HEK293T (cell line): ENCODE results near the gene NTN1.

Experiments
- CTCF ChIA-PET: fragments of 350-600 bp; formaldehyde crosslinking; extraction: SDS; loops from one replicate; lab custom pipeline; 2021; ENCODE audit warnings: antibody characterized with exemption, inconsistent platforms; lab: Yijun Ruan, JAX
- POLR2A ChIA-PET: fragments of 350-600 bp; formaldehyde crosslinking; extraction: SDS; loops from one replicate; lab custom pipeline; 2020; ENCODE audit warnings: antibody characterized with exemption, inconsistent platforms; lab: Yijun Ruan, JAX
- DNase-seq: peaks from one replicate; pipeline ENCODE4 v3.0.0; 2012; ENCODE audit warnings: mixed read lengths; ENCODE audit errors: extremely low spot score
- ARNT ChIP-seq: fragments of 450-650 bp; IDR thresholded peaks from 2 replicates; pipeline ENCODE4 v1.6.1; 2017; ENCODE audit warnings: mild to moderate bottlenecking
- BHLHE40 ChIP-seq: fragments of 450-650 bp; IDR thresholded peaks from 2 replicates; pipeline ENCODE4 v1.6.1; 2016; ENCODE audit warnings: mild to moderate bottlenecking, moderate library complexity, borderline replicate concordance
- CTBP1 ChIP-seq: fragments of 450-650 bp; IDR thresholded peaks from 2 replicates; pipeline ENCODE4 v1.6.1; 2016; ENCODE audit warnings: borderline replicate concordance
- ELF4 ChIP-seq: fragments of 450-650 bp; IDR thresholded peaks from 2 replicates; pipeline ENCODE4 v1.6.1; 2017; ENCODE audit warnings: antibody characterized with exemption
- FOXA1 ChIP-seq: fragments of 450-650 bp; IDR thresholded peaks from 2 replicates; pipeline ENCODE4 v1.6.1; 2016; ENCODE audit warnings: mild to moderate bottlenecking
- FOXK2 ChIP-seq: fragments of 450-650 bp; IDR thresholded peaks from 2 replicates; pipeline ENCODE4 v1.6.1; 2016; ENCODE audit warnings: mild to moderate bottlenecking
- FOXM1 ChIP-seq: fragments of 450-650 bp; IDR thresholded peaks from 2 replicates; pipeline ENCODE4 v1.6.1; 2017; ENCODE audit warnings: mild to moderate bottlenecking, borderline replicate concordance
- HDGF ChIP-seq: fragments of 450-650 bp; IDR thresholded peaks from 2 replicates; pipeline ENCODE4 v1.6.1; 2017; ENCODE audit warnings: antibody characterized with exemption, borderline replicate concordance
- L3MBTL2 ChIP-seq: fragments of 450-650 bp; conservative IDR thresholded peaks from 2 replicates; pipeline ENCODE4 v1.6.1; 2016; ENCODE audit warnings: mild to moderate bottlenecking
- LEF1 ChIP-seq: fragments of 450-650 bp; IDR thresholded peaks from 2 replicates; pipeline ENCODE4 v1.6.1; 2017; ENCODE audit warnings: mild to moderate bottlenecking, borderline replicate concordance
- NFRKB ChIP-seq: fragments of 450-650 bp; IDR thresholded peaks from 2 replicates; pipeline ENCODE4 v1.6.1; 2016; ENCODE audit warnings: mild to moderate bottlenecking, moderate library complexity
- SP1 ChIP-seq: fragments of 450-650 bp; IDR thresholded peaks from 2 replicates; pipeline ENCODE4 v1.6.1; 2017
- SUZ12 ChIP-seq: fragments of 450-650 bp; IDR thresholded peaks from 2 replicates; pipeline ENCODE4 v1.6.1; 2016; ENCODE audit warnings: mild to moderate bottlenecking
- TARDBP ChIP-seq: fragments of 450-650 bp; IDR thresholded peaks from 2 replicates; pipeline ENCODE4 v1.6.1; 2016
- ZNF384 ChIP-seq: fragments of 450-650 bp; IDR thresholded peaks from 2 replicates; pipeline ENCODE4 v1.6.1; 2016
- TF ChIP-seq, protein P1 (sequence below): fragments of 450-650 bp; IDR thresholded peaks from 2 replicates; pipeline ENCODE4 v1.6.1; 2016

The NTN1 gene

DNA sequence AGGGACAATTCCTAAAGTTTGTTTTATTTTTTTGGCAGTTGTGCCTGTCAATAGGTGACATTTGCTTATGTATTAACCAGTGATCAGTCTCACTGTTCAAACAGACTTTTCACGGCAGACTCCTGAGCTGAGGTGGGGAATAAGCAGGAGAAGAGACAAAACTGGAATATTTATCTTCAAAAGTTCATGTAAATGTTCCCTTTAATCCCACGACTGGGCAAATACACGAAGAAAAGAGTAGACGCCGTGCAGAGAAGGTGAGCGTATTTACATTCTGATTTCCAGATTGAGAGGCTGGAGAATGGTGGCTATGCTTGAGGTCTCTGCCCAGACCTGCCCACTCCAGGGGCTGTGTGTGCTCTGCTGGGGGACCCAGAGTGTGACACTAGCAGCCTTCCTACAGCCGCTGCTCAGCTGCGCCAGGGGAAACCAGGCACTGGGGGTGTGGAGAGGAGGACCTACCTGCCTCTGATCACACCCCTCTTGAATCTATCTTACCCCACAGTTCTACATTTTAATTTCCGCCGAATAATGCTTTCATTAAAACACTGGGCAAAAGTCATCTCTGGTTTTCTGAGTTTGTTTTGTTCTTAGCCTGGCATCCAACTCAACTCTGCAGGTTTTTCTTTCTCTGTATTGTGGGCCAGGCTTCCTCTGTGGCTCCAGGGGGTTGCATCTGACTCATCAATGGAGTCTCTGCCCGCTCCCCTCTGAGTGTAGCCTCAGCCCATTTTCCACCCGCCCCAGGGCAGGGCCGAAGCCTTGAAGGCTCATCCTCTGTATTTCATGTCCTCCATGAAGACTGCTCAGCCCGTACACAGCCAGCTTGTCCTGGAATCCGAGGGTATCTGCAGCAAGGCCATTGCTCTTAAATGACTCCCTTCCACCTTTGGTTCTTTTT is 237.1 kb downstream of the NTN1 start:
- POLR2A ChIA-PET: no interaction called here

DNA sequence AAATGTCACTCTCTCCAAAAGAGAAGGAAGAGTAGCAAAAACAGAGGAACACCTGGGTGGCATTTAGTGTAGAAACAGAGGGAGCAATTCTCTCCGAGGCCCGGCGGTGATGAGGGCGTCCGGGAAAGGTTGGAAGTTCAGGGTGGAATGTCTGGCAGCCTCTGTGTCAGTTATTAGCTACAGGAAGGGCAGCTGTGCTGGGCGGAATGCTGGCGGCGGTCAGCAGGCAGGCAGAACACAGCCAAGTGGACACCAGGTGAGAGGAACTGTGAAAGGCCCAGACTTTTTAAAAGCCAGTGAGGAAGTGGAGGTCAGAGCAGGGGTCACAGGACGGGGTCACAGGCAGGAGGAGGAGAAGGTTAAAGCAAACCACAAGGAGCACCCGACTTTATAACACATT is 238.1 kb downstream of the NTN1 start:
- CTCF ChIA-PET: no interaction called here
- DNase-seq: no peak
- POLR2A ChIA-PET: no interaction called here
- TF ChIP-seq SP1: no peak
- TF ChIP-seq FOXK2: no peak
- no peak for TF ChIP-seq ELF4
- no peak for TF ChIP-seq FOXM1
- TF ChIP-seq L3MBTL2: no peak
- no peak for TF ChIP-seq NFRKB
- TF ChIP-seq HDGF: no peak

More for the DNA sequence above, 237.1 kb downstream of the NTN1 start:
- CTCF ChIA-PET: no interaction called here
- DNase-seq: no peak
- no peak for TF ChIP-seq ARNT

DNA sequence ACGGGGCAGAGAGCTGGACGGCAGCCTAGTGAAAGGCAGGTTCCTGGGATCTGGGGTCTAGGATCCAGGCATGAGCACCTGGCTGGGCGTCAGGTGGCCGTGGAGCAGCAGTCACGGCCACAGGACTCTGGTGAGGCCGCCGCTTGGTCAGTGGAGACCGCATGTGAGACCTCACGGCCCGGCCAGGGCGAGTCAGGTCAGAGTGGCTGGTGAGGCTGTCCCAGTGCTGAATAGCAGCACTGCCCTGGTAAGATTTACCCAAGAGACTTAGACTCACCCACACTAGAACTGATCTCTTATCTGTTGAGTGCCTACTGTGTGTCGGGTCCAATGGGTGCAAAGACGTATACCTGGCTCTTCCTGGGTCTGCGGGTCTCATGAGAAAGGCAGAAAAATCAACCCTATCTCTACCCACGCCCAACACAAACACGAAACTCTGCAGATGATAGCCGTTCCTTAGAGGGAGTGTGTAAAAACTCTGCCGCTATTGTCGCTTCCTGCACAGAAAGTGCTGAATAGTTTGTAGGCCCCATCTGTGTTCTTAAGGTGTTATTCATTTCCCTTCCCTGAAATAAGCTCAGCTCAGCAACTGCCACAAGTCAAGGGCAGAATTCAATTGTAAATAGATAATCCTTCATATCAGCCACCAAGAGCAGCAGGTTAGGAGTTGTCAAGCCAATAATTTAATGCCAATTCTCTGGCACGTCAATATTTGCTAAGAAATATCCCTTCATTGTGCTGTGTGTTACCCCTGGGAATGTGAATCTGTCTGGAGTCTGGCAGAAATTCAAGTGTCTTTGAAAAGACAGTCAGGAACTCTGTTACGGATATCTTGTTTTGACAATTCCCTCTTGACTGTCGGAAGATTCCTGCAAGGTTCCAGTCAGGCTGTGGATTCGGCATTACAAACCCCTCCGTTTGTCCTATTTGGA is 240.0 kb downstream of the NTN1 start:
- POLR2A ChIA-PET: no interaction called here
- CTCF ChIA-PET: no interaction called here
- TF ChIP-seq SUZ12 (no peak), FOXA1 (no peak), SP1 (no peak), NFRKB (no peak), TARDBP (no peak)
- no peak for DNase-seq

- DNase-seq: no peak
- TF ChIP-seq CTBP1 (no peak), TARDBP (no peak), SP1 (no peak), SUZ12 (no peak), NFRKB (no peak), BHLHE40 (no peak), ELF4 (no peak), L3MBTL2 (no peak), FOXA1 (no peak), ZNF384 (no peak), FOXK2 (no peak), ARNT (no peak), FOXM1 (no peak), HDGF (no peak), LEF1 (no peak)
- TF ChIP-seq, protein P1, sequence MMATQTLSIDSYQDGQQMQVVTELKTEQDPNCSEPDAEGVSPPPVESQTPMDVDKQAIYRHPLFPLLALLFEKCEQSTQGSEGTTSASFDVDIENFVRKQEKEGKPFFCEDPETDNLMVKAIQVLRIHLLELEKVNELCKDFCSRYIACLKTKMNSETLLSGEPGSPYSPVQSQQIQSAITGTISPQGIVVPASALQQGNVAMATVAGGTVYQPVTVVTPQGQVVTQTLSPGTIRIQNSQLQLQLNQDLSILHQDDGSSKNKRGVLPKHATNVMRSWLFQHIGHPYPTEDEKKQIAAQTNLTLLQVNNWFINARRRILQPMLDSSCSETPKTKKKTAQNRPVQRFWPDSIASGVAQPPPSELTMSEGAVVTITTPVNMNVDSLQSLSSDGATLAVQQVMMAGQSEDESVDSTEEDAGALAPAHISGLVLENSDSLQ: no peak
- POLR2A ChIA-PET: no interaction called here
- CTCF ChIA-PET: interaction anchor here (0.5 to 0.6 kb wide), 2 partner anchors 254 to 479 kb away, joined by 3 to 4 read pairs; no protein-coding TSS in a partner anchor
Observed at GRCh38 chr17:9266031-9266680, 244.8 kb downstream of the NTN1 start.

DNA sequence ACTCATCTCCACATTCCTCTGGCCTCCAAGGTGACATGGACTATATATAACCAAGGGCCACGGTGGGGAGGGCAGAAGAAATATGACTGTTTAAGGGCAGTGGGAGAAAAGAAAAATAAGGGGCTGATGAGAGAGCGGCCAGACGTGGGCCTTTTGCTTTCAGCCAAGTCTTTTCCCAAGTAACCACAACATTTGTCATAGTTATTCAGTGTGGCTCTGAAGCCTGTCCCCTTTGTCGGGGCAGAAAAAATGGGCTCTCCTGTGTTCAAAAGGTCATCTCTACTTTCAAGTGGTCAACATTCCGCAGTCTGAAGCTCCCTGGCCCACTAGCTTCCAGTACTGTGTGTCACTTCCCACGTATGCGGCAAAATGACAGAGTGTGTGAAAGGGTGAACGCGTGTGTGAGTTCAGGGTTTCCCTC is 245.4 kb downstream of the NTN1 start:
- no peak for DNase-seq
- ChIA-PET POLR2A (no interaction called here), CTCF (interaction anchor here (0.6 kb wide), 1 partner anchor 253 kb away, joined by 4 read pairs; no protein-coding TSS in a partner anchor)
- no peak for TF ChIP-seq LEF1
- no peak for TF ChIP-seq FOXK2
- no peak for TF ChIP-seq CTBP1
- TF ChIP-seq L3MBTL2: no peak
- no peak for TF ChIP-seq SP1
- no peak for TF ChIP-seq TARDBP
- TF ChIP-seq ZNF384: no peak
- no peak for TF ChIP-seq ELF4
- no peak for TF ChIP-seq HDGF
- TF ChIP-seq, protein P1: no peak
- no peak for TF ChIP-seq NFRKB
- TF ChIP-seq FOXM1: no peak

GRCh38 chr17:9268546-9268945 is 247.2 kb downstream of the NTN1 start:
- CTCF ChIA-PET: interaction anchor here (0.6 kb wide), 1 partner anchor 267 kb away, joined by 5 read pairs; no protein-coding TSS in a partner anchor
- DNase-seq: no peak
- POLR2A ChIA-PET: no interaction called here

More at GRCh38 chr17:9268546-9268945, 247.2 kb downstream of the NTN1 start:
- TF ChIP-seq TARDBP: no peak
- TF ChIP-seq, protein P1: no peak
- TF ChIP-seq ARNT: no peak
- TF ChIP-seq CTBP1: no peak
- no peak for TF ChIP-seq LEF1
- TF ChIP-seq FOXA1: no peak
- TF ChIP-seq SP1: no peak
- no peak for TF ChIP-seq FOXK2
- no peak for TF ChIP-seq BHLHE40
- TF ChIP-seq SUZ12: no peak
- no peak for TF ChIP-seq HDGF
- TF ChIP-seq NFRKB: no peak
- no peak for TF ChIP-seq ELF4
- no peak for TF ChIP-seq ZNF384
- TF ChIP-seq L3MBTL2: no peak
- no peak for TF ChIP-seq FOXM1
